ENCODE data around the gene WDR90.

WDR90 gene

DNA sequence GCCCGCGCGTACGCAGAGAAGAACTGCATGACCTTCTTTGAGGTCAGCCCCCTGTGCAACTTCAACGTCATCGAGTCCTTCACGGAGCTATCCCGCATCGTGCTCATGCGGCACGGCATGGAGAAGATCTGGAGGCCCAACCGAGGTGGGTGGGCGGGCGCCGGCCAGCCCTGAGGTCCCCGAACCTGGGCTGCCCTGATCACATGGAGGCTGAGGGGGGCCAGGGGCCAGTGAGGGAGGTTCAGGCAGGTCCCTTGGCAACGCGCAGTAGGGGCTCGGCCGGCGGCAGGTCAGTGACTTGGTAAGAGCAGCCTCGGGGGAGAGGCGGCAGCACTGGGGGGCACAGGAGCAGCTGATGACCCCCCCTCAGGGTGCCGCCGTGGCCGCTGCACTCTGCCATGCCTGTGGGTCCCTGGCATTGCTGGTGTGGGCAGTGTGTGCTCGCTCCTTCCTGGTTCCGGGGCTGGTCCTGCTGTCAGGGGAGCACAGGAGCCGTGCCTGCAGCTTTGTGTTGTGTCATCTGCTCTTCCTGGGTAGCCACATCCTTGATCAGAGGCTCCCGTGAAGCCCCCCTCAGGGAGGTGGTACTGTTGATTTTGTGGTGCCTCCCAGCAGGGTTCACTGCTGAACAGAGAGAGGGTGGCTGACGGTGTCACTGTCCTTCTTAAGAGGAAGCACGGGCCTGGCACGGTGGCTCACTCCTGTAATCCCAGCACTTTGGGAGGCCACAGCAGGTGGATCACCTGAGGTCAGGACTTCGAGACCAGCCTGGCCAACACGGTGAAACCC, 23.0 kb upstream of the WDR90 start:
- TF ChIP-seq, protein P1, sequence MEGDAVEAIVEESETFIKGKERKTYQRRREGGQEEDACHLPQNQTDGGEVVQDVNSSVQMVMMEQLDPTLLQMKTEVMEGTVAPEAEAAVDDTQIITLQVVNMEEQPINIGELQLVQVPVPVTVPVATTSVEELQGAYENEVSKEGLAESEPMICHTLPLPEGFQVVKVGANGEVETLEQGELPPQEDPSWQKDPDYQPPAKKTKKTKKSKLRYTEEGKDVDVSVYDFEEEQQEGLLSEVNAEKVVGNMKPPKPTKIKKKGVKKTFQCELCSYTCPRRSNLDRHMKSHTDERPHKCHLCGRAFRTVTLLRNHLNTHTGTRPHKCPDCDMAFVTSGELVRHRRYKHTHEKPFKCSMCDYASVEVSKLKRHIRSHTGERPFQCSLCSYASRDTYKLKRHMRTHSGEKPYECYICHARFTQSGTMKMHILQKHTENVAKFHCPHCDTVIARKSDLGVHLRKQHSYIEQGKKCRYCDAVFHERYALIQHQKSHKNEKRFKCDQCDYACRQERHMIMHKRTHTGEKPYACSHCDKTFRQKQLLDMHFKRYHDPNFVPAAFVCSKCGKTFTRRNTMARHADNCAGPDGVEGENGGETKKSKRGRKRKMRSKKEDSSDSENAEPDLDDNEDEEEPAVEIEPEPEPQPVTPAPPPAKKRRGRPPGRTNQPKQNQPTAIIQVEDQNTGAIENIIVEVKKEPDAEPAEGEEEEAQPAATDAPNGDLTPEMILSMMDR (IDR thresholded peaks at IDR 0.05; ENCODE audit: low read depth, low read length, missing control alignments): no peak
- DNase-seq (ENCODE audit: low read depth): no peak
- in situ Hi-C loops (cut with HindIII; ENCODE audit: low sequenced_read_pairs): no loop called here
- no peak overlapping the region for H3K4me3 ChIP-seq (ENCODE audit: low read depth, low read length)

- peak; percentile 94 for DNase-seq (ENCODE audit: low read depth)
- H3K4me3 ChIP-seq (ENCODE audit: low read depth, low read length): no peak overlapping the region
- in situ Hi-C loops (cut with HindIII; ENCODE audit: low sequenced_read_pairs): no loop called here
- TF ChIP-seq, protein P1 (IDR thresholded peaks at IDR 0.05; ENCODE audit: low read depth, low read length, missing control alignments): no peak
These were observed 22.2 kb upstream of the WDR90 start for GRCh38 chr16:626787-627453.

- H3K4me3 ChIP-seq (ENCODE audit: low read depth, low read length): no peak overlapping the region
- in situ Hi-C loops (cut with HindIII; ENCODE audit: low sequenced_read_pairs): no loop called here
- no peak for DNase-seq (ENCODE audit: low read depth)
- TF ChIP-seq, protein P1 (IDR thresholded peaks at IDR 0.05; ENCODE audit: low read depth, low read length, missing control alignments): no peak
These were observed 21.5 kb upstream of the WDR90 start for GRCh38 chr16:627454-628239.

DNA sequence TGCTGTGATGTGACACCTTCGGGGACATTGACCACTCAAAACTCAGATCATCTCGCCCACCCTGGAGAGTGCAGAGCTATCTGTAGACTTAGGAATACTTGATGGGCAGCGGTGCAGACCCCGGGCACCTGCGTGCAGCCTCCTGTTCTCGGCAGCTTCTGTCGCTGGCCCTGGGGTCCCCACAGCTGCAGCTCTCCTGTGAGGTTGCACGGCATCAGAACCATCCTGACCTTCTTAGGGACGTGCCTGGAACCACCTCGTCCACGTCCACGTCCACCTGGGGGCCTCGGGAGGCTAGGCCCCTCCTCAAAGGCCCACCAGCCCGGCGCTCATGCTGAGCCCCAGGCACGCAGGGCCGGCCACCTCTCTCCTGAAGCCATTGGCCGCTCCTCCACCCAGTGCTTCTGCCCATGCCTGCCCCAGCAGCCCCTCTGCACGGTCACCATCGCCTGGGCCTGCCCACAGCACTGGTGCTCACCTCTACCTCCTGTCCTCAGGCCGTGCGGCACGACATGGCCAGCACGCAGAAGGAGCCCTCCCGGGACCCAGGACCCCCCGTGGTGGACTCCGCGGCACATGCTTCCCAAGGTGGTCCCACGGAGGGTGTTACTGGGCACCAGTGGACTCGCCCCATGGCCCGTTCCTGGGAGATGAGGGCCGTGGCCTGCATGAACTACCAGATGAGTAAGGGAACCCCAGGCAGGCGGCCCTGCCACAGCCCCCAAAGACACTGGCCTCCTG, 20.7 kb upstream of the WDR90 start:
- H3K4me3 ChIP-seq (ENCODE audit: low read depth, low read length): no peak overlapping the region
- TF ChIP-seq, protein P1 (IDR thresholded peaks at IDR 0.05; ENCODE audit: low read depth, low read length, missing control alignments): no peak
- in situ Hi-C loops (cut with HindIII; ENCODE audit: low sequenced_read_pairs): no loop called here
- no peak for DNase-seq (ENCODE audit: low read depth)

DNA sequence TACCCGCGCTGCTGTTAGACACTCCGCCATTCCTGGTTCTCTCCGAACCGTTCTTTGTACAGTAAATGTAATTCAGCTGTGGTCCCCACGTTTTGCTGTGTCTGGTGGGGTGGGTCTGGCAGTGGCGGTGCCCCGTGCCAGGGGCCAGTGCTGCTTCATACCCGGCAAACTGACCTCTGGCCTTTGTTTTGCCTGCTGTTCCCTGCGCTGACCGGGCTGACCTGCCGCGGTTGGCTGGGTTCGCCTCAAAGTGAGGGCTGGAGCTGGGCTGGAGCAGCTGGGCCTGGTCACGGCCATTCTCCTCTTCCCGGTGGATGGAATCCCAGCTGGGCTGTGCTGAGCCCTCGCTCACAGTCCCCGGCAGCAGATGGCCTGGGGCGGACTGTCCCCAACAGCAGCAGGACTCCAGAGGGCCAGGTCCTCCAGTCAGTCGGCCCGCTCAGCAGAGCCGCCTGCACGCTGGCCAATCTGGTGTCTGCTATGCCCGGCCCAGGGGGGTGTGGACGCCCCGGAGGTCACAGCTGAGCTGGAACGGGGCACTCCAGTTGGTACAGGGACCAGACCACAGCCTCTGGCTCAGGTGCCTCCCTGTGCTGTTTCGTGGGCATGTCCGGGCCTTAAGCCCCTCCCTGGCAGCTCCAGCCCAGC, 19.9 kb upstream of the WDR90 start:
- no peak overlapping the region for H3K4me3 ChIP-seq (ENCODE audit: low read depth, low read length)
- in situ Hi-C loops (cut with HindIII; ENCODE audit: low sequenced_read_pairs): no loop called here
- TF ChIP-seq, protein P1 (IDR thresholded peaks at IDR 0.05; ENCODE audit: low read depth, low read length, missing control alignments): no peak
- DNase-seq (ENCODE audit: low read depth): no peak

Data from astrocyte of the cerebellum (primary cell).